GM12878 (cell line): ENCODE measurements around the gene LUZP2.

Source experiments
- GABPA ChIP-seq: IDR thresholded peaks from 2 replicates; pipeline ENCODE4 v1.6.1; 2014; ENCODE audit warnings: antibody characterized with exemption, low read depth, mild to moderate bottlenecking, inconsistent platforms
- POLR2AphosphoS5 ChIP-seq: IDR thresholded peaks from 2 replicates; pipeline ENCODE4 v1.6.1; 2011; ENCODE audit warnings: mild to moderate bottlenecking, low read length, inconsistent platforms
- YY1 ChIP-seq: IDR thresholded peaks from 2 replicates; pipeline ENCODE4 v1.6.1; 2011; ENCODE audit warnings: low read depth, mild to moderate bottlenecking, low read length
- TF ChIP-seq, protein P1 (sequence below), 3 experiments: IDR thresholded peaks in 2 of 3; conservative IDR thresholded peaks in 1 of 3; 2 replicates each; pipeline ENCODE4 v1.5.1; 2011; ENCODE audit warnings: low read depth in 3 of 3, low read length in 3 of 3, mild to moderate bottlenecking in 3 of 3, control low read depth in 2 of 3, moderate library complexity in 2 of 3, inconsistent platforms in 1 of 3, mixed read lengths in 1 of 3; ENCODE audit not compliant: control insufficient read depth in 2 of 3, insufficient read depth in 1 of 3; ENCODE audit errors: extremely low read depth in 1 of 3
- TF ChIP-seq, protein P2 (sequence below): IDR thresholded peaks from 2 replicates; pipeline ENCODE4 v1.6.1; 2011; ENCODE audit warnings: mild to moderate bottlenecking, low read depth, low read length, moderate library complexity; ENCODE audit not compliant: insufficient replicate concordance
- TF ChIP-seq, protein P3 (sequence below): IDR thresholded peaks from 2 replicates; pipeline ENCODE4 v1.6.1; 2012; ENCODE audit warnings: low read length, inconsistent platforms

DNA sequence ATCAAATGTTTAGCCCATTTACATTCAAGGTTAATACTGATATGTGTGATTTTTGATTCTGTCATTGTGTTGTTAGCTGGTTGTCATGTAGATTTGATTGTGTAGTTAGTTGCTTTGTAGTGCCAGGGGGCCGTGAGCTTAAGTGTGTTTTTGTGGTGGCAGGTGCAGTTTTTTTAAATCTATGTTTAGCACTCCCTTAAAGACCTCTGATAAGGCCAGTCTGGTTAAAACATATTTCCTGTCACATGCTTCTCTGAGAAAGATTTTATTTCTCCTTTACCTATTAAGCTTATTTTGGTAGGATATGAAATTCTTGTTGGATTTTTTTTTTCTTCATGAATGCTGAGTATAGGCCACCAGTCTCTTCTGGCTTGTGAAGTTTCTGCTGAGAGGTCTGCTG, 540.6 kb downstream of the LUZP2 start:
- TF ChIP-seq, protein P1, sequence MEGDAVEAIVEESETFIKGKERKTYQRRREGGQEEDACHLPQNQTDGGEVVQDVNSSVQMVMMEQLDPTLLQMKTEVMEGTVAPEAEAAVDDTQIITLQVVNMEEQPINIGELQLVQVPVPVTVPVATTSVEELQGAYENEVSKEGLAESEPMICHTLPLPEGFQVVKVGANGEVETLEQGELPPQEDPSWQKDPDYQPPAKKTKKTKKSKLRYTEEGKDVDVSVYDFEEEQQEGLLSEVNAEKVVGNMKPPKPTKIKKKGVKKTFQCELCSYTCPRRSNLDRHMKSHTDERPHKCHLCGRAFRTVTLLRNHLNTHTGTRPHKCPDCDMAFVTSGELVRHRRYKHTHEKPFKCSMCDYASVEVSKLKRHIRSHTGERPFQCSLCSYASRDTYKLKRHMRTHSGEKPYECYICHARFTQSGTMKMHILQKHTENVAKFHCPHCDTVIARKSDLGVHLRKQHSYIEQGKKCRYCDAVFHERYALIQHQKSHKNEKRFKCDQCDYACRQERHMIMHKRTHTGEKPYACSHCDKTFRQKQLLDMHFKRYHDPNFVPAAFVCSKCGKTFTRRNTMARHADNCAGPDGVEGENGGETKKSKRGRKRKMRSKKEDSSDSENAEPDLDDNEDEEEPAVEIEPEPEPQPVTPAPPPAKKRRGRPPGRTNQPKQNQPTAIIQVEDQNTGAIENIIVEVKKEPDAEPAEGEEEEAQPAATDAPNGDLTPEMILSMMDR (IDR thresholded peaks at IDR 0.05 in 2 of 3, conservative IDR thresholded peaks at IDR 0.05 in 1 of 3; ENCODE audit: control insufficient read depth in 2 of 3, extremely low read depth in 1 of 3, insufficient read depth in 1 of 3, low read depth in 3 of 3, low read length in 3 of 3): no peak
- TF ChIP-seq POLR2AphosphoS5 (no peak), GABPA (no peak), YY1 (no peak)
- TF ChIP-seq, protein P2, sequence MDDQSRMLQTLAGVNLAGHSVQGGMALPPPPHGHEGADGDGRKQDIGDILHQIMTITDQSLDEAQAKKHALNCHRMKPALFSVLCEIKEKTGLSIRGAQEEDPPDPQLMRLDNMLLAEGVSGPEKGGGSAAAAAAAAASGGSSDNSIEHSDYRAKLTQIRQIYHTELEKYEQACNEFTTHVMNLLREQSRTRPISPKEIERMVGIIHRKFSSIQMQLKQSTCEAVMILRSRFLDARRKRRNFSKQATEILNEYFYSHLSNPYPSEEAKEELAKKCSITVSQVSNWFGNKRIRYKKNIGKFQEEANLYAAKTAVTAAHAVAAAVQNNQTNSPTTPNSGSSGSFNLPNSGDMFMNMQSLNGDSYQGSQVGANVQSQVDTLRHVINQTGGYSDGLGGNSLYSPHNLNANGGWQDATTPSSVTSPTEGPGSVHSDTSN: no peak
- TF ChIP-seq, protein P3, sequence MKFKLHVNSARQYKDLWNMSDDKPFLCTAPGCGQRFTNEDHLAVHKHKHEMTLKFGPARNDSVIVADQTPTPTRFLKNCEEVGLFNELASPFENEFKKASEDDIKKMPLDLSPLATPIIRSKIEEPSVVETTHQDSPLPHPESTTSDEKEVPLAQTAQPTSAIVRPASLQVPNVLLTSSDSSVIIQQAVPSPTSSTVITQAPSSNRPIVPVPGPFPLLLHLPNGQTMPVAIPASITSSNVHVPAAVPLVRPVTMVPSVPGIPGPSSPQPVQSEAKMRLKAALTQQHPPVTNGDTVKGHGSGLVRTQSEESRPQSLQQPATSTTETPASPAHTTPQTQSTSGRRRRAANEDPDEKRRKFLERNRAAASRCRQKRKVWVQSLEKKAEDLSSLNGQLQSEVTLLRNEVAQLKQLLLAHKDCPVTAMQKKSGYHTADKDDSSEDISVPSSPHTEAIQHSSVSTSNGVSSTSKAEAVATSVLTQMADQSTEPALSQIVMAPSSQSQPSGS: no peak
